WERI-Rb-1 (cell line): Measurements from ENCODE around the gene ATP5PB.

Experiments used
- DNase-seq: peaks from one replicate; pipeline ENCODE4 v3.0.0-alpha.2; 2020
- H3K27ac ChIP-seq: fragments of 250-450 bp; sonication (Bioruptor Pico); 2 replicates; pipeline ENCODE4 v1.5.1; 2020; ENCODE audit warnings: mild to moderate bottlenecking, moderate library complexity
- H3K27me3 ChIP-seq: fragments of 250-450 bp; sonication (Bioruptor Pico); 2 replicates; pipeline ENCODE4 v1.5.1; 2021; ENCODE audit warnings: mild to moderate bottlenecking, low read depth, moderate library complexity; ENCODE audit not compliant: insufficient read depth, severe bottlenecking
- H3K36me3 ChIP-seq: fragments of 250-450 bp; sonication (Bioruptor Pico); 2 replicates; pipeline ENCODE4 v1.5.1; 2020; ENCODE audit warnings: mild to moderate bottlenecking, moderate library complexity
- H3K4me3 ChIP-seq: 2 replicates; pipeline ENCODE4 v1.5.1; 2011; ENCODE audit warnings: low read depth, mild to moderate bottlenecking, control low read depth, low read length
- H3K9me3 ChIP-seq: fragments of 250-450 bp; sonication (Bioruptor Pico); 2 replicates; pipeline ENCODE4 v1.5.1; 2021; ENCODE audit warnings: mild to moderate bottlenecking, moderate library complexity; ENCODE audit not compliant: severe bottlenecking
- CTCF ChIP-seq: IDR thresholded peaks from 2 replicates; pipeline ENCODE4 v1.5.1; 2011; ENCODE audit warnings: low read depth, mild to moderate bottlenecking, control low read depth, inconsistent platforms, low read length

ATP5PB gene

GRCh38 chr1:111448918-111449702 lies at the start of gene ATP5PB, which contains the start of gene WDR77:
ATP5PB (plus strand) TSS chr1:111449464; CDS start chr1:111449542, 78 bp downstream.
WDR77 (minus strand) TSS chr1:111449256; CDS start chr1:111449169, 87 bp downstream.
- Histone ChIP-seq H3K4me3 (peak within 1 kb of the TSS; percentile 100), H3K9me3 (no peaks in the 10 kb centered on the region), H3K27me3 (no peaks in the 10 kb centered on the region), H3K36me3 (peaks cover 31% of the 10 kb centered on the region), H3K27ac (peak within 1 kb of the TSS; percentile 82)
- TF ChIP-seq CTCF = no peak
- peak; percentile 95 for DNase-seq

DNA sequence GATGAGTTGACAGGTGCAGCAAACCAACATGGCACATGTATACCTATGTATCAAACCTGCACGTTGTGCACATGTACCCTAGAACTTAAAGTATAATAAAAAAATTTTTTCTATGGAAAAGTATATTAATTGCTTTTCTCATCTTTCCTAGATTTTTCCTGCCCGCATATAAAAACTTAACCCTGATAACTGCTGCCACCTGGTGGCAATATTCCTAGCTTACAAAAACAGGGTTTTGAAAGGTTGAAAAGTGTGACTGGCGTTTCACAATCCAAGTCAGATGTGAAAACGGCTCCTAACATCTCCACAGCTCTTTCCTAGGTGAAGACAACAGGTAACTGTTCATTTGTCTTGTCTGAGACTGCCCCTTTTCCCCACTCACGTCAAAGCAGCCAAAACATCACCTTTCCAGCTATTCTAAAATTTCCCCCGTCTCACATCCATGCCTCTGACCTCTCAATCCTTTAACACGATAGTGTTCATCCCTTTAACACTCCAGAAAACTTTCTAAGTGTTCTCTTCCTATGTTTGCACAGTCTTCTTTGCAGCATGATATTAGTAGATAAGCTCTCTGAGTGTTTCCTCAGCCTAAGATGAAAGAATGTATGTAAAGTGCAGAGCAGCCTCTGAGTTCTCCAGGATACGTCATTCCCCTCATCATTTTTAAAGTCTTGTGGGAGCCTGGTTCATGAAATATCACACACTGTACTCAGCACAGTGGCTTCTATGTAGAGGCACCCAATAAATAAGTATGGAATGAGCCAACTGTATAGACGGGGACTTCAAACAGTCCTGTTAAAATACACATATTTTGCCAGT lies 49.3 kb upstream of the ATP5PB start:
- TF ChIP-seq CTCF = peak; percentile 45; the same call in 1 of the 2 replicates
- peak; percentile 25 for DNase-seq
- no peak overlapping the region for H3K4me3 ChIP-seq
- no peaks in the 10 kb centered on the region for H3K9me3 ChIP-seq
- no peaks in the 10 kb centered on the region for H3K27me3 ChIP-seq
- no peak overlapping the region for H3K27ac ChIP-seq
- H3K36me3 ChIP-seq = no peaks in the 10 kb centered on the region

DNA sequence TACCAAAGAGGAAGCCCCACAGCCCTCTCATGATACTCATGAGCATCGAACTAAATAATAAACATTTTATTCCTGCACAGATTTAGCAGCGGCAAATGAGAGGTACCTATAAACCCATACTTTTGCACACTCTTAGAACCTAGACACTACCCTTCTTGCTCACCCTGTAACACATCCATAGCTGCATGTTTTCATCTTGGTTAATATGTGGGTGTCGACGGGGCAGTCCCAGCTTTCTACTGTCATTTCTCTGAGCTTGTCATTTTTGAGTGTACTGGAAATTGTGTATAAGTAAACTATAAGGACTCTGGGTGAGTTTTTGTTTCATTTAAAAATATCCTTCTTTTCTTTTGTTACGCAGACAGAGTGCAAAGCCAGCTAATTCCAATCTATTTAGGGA lies 47.2 kb upstream of the ATP5PB start:
- no peaks in the 10 kb centered on the region for H3K27me3 ChIP-seq
- no peak for TF ChIP-seq CTCF
- no peak overlapping the region for H3K27ac ChIP-seq
- H3K36me3 ChIP-seq = no peaks in the 10 kb centered on the region
- DNase-seq = no peak
- no peaks in the 10 kb centered on the region for H3K9me3 ChIP-seq
- H3K4me3 ChIP-seq = no peak overlapping the region

DNA sequence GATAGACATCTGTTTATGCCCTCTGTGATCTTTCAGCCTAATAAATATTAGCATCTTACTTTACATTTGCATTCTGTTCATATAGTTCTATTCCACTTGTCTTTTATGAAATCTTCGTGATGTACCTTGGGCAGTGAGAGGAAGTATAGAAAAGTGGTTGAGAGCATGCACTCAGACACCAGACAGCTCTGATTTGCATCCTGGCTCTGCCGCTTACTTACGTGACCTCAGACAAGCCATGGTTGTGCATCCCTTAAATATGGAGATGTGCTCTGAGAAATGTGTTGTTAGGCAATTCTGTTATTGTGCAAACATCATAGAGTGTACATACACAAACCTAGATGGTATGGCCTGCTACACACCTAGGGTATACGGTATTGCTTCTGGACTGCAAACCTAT lies 44.7 kb upstream of the ATP5PB start:
- H3K9me3 ChIP-seq = no peaks in the 10 kb centered on the region
- H3K27me3 ChIP-seq = no peaks in the 10 kb centered on the region
- H3K36me3 ChIP-seq = no peaks in the 10 kb centered on the region
- no peak overlapping the region for H3K27ac ChIP-seq
- DNase-seq = no peak
- no peak overlapping the region for H3K4me3 ChIP-seq
- TF ChIP-seq CTCF = no peak

DNA sequence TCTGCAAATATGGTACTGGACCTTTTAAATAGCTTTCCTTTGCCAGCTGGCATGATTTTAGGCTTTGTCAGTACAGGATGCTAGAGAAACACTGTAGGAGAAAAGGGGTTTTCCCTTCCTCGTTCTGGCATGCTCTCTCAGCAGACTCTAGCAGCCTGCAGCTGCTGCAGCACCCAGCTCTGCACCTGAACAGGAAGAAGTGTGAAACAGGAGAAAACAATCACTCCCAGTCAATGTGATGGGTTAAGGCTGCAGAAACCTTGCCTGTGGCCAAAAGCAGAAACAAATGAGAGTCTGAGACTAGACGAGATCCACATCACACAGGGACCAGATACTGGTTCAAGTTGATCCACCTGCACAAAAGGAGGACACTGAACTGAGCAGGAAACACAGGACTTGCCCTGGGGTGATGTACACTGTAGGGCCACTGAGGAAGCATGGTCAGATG lies 42.9 kb upstream of the ATP5PB start:
- no peak for DNase-seq
- H3K27me3 ChIP-seq = no peaks in the 10 kb centered on the region
- no peak for TF ChIP-seq CTCF
- no peak overlapping the region for H3K4me3 ChIP-seq
- H3K9me3 ChIP-seq = no peaks in the 10 kb centered on the region
- no peak overlapping the region for H3K27ac ChIP-seq
- no peaks in the 10 kb centered on the region for H3K36me3 ChIP-seq
